CD4-positive, alpha-beta T cell treated with Interleukin-6 for 4 hours (primary cell): ENCODE results near the gene CD84.
A peak's percentile ranks its signal among the peaks of the same experiment; 100 is the strongest.
"Not testable (repeated sequence)": the region's sequence is repeated elsewhere in the genome, so short reads cannot be mapped to it uniquely, and the experiment has no call there.

Experiments
- DNase-seq: peaks from one replicate; pipeline ENCODE4 v3.0.0-alpha.2; 2020; ENCODE audit warnings: mixed read lengths

The CD84 gene

GRCh38 chr1:160539990-160540858, 39.1 kb downstream of the CD84 start:
- peak; percentile 66 for DNase-seq

GRCh38 chr1:160539684-160539989, 39.7 kb downstream of the CD84 start:
- no peak for DNase-seq

GRCh38 chr1:160538985-160539651, 40.2 kb downstream of the CD84 start:
- DNase-seq, result no peak

- DNase-seq, result no peak
Measured at GRCh38 chr1:160537714-160538665, 41.3 kb downstream of the CD84 start.

- DNase-seq, result no peak
Measured at GRCh38 chr1:160534823-160535605, 44.3 kb downstream of the CD84 start.

GRCh38 chr1:160532557-160532813, 46.8 kb downstream of the CD84 start:
- DNase-seq, result not testable (repeated sequence)

GRCh38 chr1:160531809-160532556, 47.3 kb downstream of the CD84 start:
- not testable (repeated sequence) for DNase-seq

GRCh38 chr1:160529401-160529952, 49.8 kb downstream of the CD84 start:
- DNase-seq, result peak; percentile 22

GRCh38 chr1:160523789-160524188, 55.5 kb downstream of the CD84 start:
- not testable (repeated sequence) for DNase-seq

GRCh38 chr1:160522622-160523345, 56.5 kb downstream of the CD84 start, which contains the start of gene SLAMF6:
TSS of gene SLAMF6 (minus strand) at chr1:160523255. CDS start at chr1:160523192, 63 bp downstream.
- DNase-seq, result peak; percentile 72

- DNase-seq, result no peak
Measured at GRCh38 chr1:160522136-160522535, 57.2 kb downstream of the CD84 start.

- DNase-seq, result no peak
Measured at GRCh38 chr1:160521554-160521953, 57.7 kb downstream of the CD84 start.

GRCh38 chr1:160520999-160521398, 58.3 kb downstream of the CD84 start:
- peak; percentile 14 for DNase-seq

GRCh38 chr1:160520582-160520981, 58.7 kb downstream of the CD84 start:
- no peak for DNase-seq

GRCh38 chr1:160519642-160520435, 59.5 kb downstream of the CD84 start:
- peak; percentile 62 for DNase-seq

- not testable (repeated sequence) for DNase-seq
Measured at GRCh38 chr1:160517519-160517918, 61.8 kb downstream of the CD84 start.

- DNase-seq, result not testable (repeated sequence)
Measured at GRCh38 chr1:160515908-160516307, 63.4 kb downstream of the CD84 start.

- no peak for DNase-seq
Measured at GRCh38 chr1:160504651-160505050, 74.6 kb downstream of the CD84 start.

GRCh38 chr1:160503087-160503486, 76.2 kb downstream of the CD84 start:
- no peak for DNase-seq
